ENCODE results near the gene ZFP69.
"Not testable (repeated sequence)": the region's sequence is repeated elsewhere in the genome, so short reads cannot be mapped to it uniquely, and the experiment has no call there.

The ZFP69 gene

DNA sequence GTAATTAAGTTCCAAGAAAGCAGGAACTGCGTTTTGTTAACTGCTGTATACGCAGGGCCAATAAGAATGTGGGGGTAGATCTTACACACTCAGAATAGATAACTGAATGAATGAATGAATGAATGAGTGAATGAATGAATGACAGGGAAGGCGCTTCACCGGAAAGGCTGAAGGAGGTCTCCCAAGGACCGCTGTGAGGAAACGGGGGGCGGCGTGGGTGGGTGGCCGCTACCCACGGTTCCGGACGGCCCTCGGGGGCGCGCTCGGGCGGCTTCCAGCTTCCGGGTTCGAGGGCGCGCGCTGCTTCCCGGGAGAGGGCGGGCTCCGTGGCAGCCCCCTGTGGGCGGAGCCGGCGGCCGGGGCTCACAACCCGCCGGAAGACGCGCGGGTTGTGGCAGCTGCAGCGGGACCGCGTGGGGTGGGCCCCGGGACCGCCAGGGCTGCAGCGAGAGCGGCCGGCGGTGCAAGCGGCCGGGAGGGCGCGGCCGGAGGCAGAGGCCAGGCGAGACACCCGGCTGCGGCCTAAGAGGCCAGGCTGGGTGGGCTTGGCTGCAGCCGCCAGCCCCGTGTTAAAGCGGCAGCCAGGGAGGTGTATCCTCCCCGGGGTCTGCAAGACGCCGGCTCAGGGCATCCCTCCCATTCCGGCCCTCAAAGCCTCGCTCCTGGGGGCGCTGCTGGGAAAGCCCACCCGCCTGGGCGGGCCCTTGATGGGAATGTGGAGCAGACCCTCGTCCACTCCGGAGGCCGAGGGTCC lies at the start of gene ZFP69:
TSS of gene ZFP69 (plus strand) at position 367 of the 754 bp plus-strand sequence. CDS start 2,072 bp downstream, outside the sequence.
- peak; percentile 60 to 95 for DNase-seq

DNA sequence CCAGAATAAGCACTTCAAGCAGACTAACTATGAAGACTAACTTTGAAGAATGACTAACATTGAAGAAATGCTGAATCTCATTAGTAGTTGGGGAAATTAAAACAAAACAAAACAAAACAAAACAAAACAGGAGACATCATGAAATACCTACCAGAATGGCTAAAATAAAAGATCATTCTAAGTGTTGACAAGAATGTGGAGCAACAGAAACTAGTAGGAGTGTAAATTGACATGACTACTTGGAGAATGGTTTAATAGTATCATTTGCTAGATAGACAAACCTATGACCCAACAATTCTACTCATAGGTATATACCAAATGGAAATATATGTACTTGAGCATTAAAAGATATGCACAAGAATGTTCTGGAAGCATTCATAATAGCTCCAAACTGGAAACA lies 45.7 kb upstream of the ZFP69 start:
- DNase-seq: no peak

DNA sequence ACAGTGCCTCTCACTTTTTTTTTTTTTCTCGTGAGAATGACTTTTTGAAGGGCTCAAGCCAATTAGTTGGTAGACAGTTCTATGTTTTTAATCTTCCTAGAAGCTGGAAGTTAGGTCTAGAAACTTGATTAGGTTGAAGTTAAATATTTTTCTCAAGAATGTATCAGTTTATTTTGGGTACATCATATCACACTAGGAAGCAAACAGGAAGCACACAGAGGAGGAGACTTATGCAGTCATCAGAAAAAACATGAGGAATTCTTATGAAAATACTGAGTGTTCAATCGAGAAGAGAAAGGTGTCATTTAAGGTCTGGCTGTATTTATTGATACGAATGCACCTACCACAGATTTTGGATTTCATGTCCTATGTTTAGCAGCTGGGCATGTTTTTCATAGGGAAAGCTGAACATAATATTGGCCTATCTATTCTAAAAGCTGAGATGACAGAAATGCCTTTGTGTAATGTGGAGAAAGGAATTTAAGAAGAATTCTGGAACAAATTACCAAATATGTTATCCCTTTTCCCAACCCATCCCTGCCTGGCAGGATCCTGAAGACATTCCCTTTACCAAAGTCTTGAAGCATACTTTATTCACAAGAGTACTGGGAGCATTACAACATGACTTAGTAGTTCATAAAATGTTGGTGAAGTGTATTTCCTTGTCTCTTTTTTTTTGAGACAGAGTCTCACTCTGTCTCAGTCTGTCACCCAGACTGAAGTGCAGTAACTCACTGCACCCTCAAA lies 44.3 kb upstream of the ZFP69 start:
- no peak for DNase-seq

DNA sequence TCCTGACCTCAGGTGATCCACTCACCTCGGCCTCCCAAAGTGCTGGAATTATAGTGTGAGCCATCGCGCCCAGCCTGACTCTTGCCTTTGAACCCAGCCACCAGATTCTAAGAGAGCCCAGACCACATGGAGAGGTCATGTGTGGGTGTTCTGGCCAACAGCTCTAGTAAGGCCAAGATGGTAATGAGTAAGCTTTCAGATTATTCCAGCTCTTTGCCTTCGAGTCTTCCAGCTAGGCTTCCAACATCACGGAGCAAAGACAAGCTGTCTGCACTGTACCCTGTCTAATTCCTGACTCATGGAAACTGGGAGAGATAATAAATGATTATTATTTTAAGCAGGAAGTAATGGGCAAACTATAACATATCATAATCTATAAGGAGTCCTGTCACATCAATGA lies 41.6 kb upstream of the ZFP69 start:
- DNase-seq: no peak

DNA sequence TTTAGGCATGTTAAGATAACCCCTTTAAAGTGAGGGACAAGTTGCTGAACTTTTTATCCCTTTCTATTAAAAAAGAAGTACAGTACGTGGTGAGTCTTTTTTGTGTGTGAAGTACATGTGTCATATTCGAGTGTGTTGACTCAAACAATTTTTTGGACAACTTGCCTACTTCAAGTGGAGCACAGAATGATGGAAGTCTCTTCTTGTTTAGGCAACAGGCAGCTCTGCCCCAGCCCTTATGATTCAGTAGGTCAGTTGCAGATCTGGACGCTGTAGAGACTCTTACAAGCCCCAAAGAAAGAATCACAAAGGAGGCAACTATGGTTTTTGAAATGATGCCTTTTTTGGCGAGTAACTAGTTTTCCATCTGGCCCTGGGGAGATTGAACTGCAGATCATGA lies 41.2 kb upstream of the ZFP69 start:
- no peak for DNase-seq

DNA sequence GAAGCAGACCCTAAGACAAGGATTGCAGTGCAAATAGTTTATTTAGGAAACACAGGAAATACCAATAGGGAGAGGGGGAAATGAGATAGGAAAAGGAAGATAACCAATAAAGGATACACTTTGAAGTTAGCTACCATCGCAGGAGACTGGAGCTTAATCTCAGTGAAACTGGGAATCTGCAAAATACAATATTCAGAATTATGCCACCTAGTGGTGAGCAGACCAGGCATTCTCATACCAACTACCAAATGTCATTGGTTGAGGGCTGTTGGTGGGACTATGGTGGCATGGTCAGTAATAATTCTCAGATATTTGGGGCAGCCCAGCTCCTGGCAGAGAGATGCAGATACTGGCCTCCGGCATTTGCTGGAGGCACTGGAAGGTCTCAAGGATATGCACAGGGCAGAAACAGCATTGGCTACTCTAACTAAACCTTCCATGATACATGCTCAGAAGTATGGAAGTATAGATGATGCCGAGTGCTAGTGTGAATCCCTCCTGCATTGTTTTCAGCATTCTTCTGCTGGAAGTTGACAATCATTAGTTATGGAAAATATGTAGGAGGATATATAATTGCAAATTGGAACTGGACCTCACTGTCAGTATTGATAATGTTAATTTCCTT lies 38.6 kb upstream of the ZFP69 start:
- DNase-seq: peak in 1 of 2 experiments; percentile 72

DNA sequence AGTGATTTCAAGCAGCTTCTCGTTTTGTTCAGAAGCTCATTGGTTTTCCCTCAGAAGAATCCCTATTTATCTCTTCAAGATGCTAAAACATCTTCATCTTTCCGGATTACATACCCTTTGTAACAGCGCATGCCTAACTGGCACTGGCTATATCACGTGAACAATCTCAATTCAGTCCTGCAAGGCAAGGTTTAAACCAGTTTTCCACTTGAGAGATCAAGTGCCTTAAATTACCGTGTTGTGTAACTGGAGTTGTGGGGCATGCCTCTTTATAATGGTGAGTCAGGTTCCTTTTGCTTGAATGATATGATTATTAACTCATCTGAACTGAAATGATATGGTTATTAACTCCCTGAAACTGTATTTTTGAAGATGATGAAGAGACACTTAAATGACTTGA lies 37.8 kb upstream of the ZFP69 start:
- no peak for DNase-seq

DNA sequence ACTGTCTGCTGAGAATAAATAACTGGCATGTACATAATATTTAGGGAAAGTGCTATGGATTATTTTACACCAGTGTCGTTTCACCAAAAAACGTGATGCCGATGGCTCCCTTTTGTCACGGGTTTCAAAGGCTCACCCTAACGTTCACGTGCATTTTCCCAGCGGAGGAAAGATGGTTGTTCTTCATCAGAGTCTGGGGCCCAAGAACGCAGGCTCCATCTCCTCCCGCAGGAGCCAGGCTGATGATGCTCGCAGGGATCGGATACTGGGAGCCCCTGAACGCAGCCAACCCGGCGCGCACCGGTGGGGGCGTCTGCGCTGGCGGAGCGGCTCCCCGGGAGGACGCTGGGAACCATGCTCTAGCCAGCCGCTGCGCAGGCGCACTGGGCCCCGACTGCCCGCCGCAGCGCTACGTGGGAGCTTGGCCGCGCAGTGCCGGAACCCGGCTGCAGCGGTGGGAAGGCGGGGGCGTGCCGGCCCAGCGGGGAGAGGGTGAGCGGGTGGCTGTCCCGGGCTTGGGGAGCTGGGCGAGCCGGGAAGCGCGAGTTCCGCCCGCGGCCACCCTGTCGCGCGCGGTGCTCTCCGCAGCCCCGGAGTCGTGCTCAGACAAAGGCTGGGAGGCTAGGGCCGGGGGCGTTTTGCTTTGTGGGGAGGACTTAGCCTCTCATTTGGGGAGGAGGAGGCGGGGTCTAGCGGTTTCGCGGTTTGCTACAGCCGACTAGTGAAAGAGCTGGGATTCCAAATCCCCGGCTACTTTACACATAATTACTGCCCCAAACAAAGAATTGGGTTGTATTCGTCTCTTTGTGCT lies 27.2 kb upstream of the ZFP69 start, which contains the start of gene ZFP69B:
TSS of gene ZFP69B (plus strand) at position 793 of the 811 bp plus-strand sequence. CDS start 486 bp downstream, outside the sequence.
- DNase-seq: peak; percentile 87 to 99

DNA sequence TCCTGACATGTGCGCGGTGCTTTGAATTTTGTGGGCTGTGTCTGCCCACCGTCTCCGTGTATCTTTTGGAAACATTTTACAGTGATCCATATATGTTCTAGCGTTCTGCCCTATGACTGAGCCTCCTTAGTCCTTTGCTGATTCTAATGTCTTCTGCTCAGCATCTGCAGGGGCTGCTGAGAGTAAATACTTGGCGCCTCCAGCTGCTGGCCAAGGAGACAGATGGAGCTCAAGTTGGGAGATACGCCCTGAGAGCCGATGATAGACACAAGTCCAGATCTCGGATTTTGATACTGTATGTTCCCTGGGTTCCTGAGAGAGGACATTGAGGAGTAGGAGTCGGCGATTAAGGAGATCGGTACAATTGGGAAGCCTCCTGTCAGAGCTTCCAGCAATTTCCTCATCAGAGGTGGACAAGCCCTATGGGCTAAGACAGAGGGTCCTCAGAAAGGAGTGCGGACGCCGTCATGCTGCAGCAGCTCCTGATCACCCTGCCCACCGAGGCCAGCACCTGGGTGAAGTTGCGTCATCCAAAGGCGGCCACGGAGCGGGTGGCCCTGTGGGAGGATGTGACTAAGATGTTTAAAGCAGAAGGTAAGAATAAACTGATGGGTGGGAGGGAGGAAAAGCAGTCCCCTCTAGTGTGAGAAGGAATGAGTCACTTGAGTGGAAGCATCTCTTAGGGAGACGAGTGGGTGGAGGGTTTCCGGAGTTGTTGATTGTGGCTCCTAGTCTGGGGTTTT lies 26.4 kb upstream of the ZFP69 start:
- DNase-seq: peak; percentile 60 to 68

DNA sequence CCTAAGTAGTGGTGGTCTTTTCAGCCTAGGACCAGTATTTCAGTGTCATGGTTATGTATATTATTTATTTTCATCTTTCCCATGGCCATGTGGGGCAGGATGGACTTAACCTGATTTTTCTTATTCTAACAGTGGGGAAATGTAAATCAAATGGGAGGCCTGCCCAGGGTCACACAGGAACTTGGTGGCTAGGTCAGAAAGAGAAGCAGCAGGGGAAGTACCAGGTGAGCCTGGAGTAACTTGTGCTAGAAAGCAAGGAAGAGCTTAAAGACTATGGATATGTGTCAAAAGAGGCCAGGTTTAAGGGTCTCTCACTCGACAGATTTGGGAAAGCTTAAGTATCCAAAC lies 25.9 kb upstream of the ZFP69 start:
- DNase-seq: no peak

DNA sequence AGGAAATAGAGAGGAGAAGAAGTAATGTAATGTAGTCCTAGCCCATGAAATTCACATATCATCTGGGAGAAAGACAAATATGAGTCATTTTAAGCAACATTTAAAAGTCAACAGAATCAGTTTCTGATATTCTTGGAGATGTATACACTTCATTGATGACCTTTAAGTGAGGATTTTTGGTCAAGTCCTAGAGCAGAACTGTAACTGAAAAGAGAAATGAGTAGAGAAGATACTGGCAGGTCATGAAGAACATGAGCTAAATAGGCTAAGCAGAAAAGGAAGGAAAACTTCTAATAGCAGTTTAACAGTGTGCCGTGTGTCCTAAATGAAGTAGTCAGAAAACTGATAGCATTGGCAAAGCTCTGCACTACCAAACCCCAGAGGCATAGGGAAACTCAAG lies 22.2 kb upstream of the ZFP69 start:
- DNase-seq: no peak

DNA sequence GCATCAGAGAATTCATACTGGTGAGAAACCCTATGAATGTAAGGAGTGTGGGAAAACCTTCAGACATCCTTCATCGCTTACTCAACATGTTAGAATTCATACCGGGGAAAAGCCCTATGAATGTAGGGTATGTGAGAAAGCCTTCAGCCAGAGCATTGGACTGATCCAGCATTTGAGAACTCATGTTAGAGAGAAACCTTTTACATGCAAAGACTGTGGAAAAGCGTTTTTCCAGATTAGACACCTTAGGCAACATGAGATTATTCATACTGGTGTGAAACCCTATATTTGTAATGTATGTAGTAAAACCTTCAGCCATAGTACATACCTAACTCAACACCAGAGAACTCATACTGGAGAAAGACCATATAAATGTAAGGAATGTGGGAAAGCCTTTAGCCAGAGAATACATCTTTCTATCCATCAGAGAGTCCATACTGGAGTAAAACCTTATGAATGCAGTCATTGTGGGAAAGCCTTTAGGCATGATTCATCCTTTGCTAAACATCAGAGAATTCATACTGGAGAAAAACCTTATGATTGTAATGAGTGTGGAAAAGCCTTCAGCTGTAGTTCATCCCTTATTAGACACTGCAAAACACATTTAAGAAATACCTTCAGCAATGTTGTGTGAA lies 14.0 kb upstream of the ZFP69 start:
- no peak for DNase-seq

DNA sequence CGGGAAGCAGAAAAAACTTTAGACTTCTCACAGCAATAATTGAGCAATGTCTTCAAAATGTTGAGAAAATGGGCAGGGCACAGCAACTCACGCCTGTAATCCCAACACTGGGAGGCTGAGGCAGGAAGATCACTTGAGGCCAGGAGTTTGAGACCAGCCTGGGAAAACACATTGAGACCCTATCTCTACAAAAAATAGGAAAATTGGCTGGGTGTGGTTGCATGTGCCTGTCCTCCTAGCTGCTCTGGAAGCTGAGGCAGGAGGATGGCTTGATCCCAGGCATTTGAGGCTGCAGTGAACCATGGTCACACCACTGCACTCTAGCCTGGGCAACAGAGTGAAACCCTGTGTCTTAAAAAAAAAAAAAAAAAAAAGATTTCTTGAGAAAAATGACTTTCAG lies 7.8 kb upstream of the ZFP69 start:
- no peak for DNase-seq

DNA sequence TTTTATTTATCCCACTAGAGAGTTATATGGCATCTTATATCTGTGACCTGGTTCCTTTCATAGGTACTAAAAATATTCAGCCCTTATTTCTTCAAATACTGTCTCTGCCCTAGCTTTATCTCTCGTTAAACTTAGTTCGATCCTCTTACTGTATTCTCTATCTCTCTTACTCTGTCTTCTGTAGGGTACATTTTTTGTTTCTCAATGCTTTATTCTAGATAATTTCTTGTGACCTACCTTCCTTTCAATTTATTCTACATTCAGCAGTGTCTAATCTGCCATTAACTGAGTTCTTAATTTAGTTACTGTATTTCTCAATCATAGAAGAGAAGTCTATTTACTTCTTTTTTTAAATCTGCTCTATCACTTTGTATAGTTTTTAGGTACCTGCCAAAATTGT lies 1.8 kb upstream of the ZFP69 start:
- DNase-seq: no peak

DNA sequence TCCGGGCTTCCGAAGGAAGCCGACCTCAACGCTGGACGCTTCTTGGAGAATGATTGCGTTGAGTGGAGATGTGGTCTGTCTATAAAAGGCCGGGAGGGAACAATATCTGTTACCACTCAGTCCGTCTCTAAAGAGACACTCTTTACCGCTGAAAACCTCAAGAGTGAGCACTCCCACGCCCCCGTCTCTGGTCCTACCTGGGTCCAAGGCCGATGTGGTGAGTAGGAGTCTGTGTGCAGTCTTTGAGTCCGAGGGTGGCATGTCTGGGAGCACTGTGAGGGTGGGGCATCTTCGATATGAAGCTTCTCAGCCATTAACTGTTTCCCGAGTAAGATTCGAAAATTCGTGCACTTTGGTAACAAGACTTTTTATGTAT lies 576 bp downstream of the ZFP69 start:
- peak in 1 of 2 experiments; percentile 65 for DNase-seq

DNA sequence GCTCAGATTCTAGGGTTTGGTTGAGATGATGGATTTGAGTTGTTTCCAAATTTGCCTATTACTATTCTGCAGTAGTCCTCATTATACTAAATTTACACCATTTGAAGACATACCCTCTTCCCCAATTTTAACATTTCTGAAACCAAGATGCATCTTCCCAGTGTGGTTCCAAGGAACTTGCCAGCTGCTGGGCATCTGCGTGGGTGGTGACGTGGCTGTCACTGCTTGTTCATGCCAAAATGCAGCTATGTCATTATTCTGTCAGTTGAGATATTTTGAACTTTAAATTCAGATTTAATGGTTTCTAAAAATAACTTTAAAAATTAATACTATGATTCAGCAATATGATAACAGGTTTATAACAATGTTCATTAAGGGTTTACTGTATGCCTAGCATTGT lies 1.2 kb downstream of the ZFP69 start:
- no peak for DNase-seq

DNA sequence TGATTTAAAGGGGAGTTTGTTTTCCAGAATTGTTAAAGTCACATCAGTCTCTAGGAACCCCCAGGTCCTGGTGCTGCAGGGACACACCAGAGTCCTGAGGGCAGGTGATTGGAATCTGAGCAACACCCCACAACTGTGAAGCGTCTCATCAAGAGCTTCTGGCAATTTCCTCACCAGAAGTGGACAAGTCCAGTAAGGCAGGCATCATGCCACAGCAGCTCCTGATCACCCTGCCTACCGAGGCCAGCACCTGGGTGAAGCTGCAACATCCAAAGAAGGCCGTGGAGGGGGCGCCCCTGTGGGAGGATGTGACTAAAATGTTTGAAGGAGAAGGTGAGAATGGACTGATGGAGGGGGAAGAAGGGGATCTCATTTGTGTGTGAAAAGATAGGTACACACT lies 2.1 kb downstream of the ZFP69 start:
- no peak for DNase-seq

DNA sequence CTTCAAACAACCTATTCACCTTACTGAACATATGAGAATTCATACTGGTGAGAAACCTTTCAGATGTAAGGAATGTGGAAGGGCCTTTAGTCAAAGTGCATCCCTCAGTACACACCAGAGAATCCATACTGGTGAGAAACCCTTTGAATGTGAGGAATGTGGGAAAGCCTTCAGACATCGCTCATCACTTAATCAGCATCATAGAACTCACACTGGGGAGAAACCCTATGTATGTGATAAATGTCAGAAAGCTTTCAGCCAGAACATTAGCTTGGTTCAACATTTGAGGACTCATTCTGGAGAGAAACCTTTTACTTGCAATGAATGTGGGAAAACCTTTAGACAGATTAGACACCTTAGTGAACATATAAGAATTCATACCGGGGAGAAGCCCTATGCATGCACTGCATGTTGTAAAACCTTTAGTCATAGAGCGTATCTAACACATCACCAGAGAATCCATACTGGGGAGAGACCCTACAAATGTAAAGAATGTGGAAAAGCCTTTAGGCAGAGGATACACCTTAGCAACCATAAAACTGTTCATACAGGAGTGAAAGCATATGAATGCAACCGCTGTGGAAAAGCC lies 18.3 kb downstream of the ZFP69 start:
- no peak for DNase-seq

DNA sequence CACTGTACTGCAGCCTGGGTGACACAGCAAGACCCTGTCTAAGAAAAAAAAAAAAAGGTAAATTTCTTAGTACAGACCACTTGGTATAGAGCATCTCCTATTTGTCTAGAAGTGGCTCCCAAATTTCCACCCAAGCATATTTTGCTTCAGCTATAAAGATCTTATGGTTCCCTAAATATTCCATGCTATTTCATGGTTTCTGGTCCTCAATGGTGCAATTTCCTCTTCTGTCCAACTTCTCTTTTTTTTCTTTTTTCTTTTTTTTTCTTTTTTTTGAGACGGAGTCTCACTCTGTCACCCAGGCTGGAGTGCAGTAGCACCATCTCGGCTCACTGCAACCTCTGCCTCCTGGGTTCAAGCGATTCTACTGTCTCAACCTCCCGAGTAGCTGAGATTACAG lies 25.6 kb downstream of the ZFP69 start:
- not testable (repeated sequence) for DNase-seq

DNA sequence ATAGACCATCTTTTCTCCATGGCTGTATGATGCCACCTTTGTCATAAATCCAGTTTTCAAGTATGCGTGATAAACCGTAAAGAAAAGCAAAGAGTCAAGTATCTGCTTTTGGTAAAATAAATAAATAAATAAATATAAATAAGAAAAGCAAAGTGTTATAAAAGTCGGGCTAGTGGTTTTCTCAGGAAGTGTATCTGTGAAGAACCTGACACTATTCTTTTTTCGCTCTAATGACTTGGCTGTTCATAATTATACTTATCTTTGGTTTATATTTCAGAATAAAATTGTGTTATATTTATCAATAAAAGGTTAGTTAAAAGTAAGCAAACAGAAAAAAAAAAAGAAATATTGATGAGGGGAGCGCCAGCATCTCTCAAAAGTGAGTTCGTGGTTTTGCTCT lies 30.9 kb downstream of the ZFP69 start:
- DNase-seq: no peak

All from NCI-H526 (cell line).